ENCODE measurements around the gene CLHC1. TPM values are rescaled to one million over a fixed set of nuclear protein-coding genes. Genes with fewer than 3 reads are reported as not detected.

Gene CLHC1
- total RNA-seq, 1 experiment from 2014 or later, result 32.8 TPM

DNA sequence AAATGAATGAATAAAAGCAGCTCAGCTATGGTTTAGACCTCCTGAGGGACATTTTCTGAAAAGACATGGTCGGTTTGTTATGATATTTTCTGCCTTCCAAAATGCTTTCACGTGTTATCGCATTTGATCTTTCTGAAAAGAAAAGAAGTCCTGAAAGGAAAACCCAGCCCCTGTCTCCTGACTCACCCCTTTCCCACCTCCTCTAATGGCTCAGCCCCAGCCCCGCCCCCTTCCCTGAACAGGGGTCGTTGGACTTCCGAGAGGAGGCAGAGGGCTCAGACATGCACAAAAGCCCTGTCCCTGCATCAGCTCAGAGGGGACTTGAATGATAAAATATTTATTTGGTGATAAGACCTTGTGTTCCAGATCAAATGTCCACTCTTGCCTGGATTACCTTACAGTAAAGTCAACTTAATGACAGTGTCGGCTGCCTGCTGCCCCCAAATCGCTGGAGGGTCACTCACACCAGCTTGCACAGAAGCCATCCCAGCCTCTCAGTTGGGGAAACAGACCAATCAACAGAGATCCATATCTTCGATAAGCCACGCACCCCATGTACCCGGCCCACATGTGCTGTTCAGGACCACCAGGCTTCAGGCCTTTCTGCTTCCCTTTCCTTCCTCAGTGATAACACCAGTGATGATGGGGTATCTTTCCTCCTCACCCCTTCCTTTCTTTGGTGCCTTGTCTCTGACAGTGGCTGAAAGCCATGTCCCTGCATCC is 69.6 kb downstream of the CLHC1 start:
- no peak overlapping the region for H3K27ac Mint-ChIP-seq (ENCODE audit: low read depth, unreplicated experiment)
- CTCF ChIA-PET, result interaction anchor here (0.5 to 11.6 kb wide), 6 partner anchors 14 to 350 kb away, joined by 3 to 169 read pairs (median 4); no protein-coding TSS in a partner anchor
- no peaks in the 10 kb centered on the region for H3K27me3 Mint-ChIP-seq (ENCODE audit: insufficient read depth, unreplicated experiment)
- BruUV-seq (replicated peaks), result no TSS peak
- intact Hi-C loops (cut with micrococcal nuclease), result no loop called here
- no peak for TF ChIP-seq CTCF (IDR thresholded peaks at IDR 0.05; ENCODE audit: unreplicated experiment)
- POLR2A ChIA-PET, result interaction anchor here (0.6 to 9.0 kb wide), 5 partner anchors 8 to 263 kb away, joined by 3 to 104 read pairs (median 6); partner anchors contain the start of gene RTN4
- peaks cover 24% of the 10 kb centered on the region for H3K4me1 Mint-ChIP-seq (ENCODE audit: insufficient read depth, unreplicated experiment)
- no peak for DNase-seq (ENCODE audit: unreplicated experiment)
- H3K36me3 Mint-ChIP-seq (ENCODE audit: insufficient read depth, unreplicated experiment), result no peaks in the 10 kb centered on the region
- no peaks in the 10 kb centered on the region for H3K9me3 Mint-ChIP-seq (ENCODE audit: unreplicated experiment)
- H3K4me3 Mint-ChIP-seq (ENCODE audit: unreplicated experiment), result no peak overlapping the region

- Mint-ChIP-seq H3K4me3 (ENCODE audit: unreplicated experiment) (no peak overlapping the region), H3K4me1 (ENCODE audit: insufficient read depth, unreplicated experiment) (peaks cover 30% of the 10 kb centered on the region), H3K27me3 (ENCODE audit: insufficient read depth, unreplicated experiment) (no peaks in the 10 kb centered on the region), H3K9me3 (ENCODE audit: unreplicated experiment) (no peaks in the 10 kb centered on the region), H3K27ac (ENCODE audit: low read depth, unreplicated experiment) (no peak overlapping the region), H3K36me3 (ENCODE audit: insufficient read depth, unreplicated experiment) (no peaks in the 10 kb centered on the region)
- no peak for TF ChIP-seq CTCF (IDR thresholded peaks at IDR 0.05; ENCODE audit: unreplicated experiment)
- peak; percentile 54 for DNase-seq (ENCODE audit: unreplicated experiment)
- ChIA-PET CTCF (interaction anchor here (0.5 to 11.6 kb wide), 7 partner anchors 15 to 284 kb away, joined by 3 to 169 read pairs (median 3); no protein-coding TSS in a partner anchor), POLR2A (interaction anchor here (0.6 to 9.0 kb wide), 5 partner anchors 9 to 320 kb away, joined by 3 to 104 read pairs (median 3); partner anchors contain the start of gene RTN4)
- intact Hi-C loops (cut with micrococcal nuclease), result no loop called here
- BruUV-seq (replicated peaks), result no TSS peak
These were observed 70.5 kb downstream of the CLHC1 start for GRCh38 chr2:55161295-55162210.

GRCh38 chr2:55160422-55160821 is 71.7 kb downstream of the CLHC1 start:
- Mint-ChIP-seq H3K9me3 (ENCODE audit: unreplicated experiment) (no peaks in the 10 kb centered on the region), H3K27me3 (ENCODE audit: insufficient read depth, unreplicated experiment) (no peaks in the 10 kb centered on the region), H3K4me3 (ENCODE audit: unreplicated experiment) (no peak overlapping the region), H3K36me3 (ENCODE audit: insufficient read depth, unreplicated experiment) (no peaks in the 10 kb centered on the region), H3K27ac (ENCODE audit: low read depth, unreplicated experiment) (no peak overlapping the region), H3K4me1 (ENCODE audit: insufficient read depth, unreplicated experiment) (peaks cover 39% of the 10 kb centered on the region)
- BruUV-seq (replicated peaks), result no TSS peak
- CTCF ChIA-PET, result interaction anchor here (0.6 to 1.8 kb wide), 4 partner anchors 8 to 1198 kb away, joined by 3 to 10 read pairs (median 3); no protein-coding TSS in a partner anchor
- intact Hi-C loops (cut with micrococcal nuclease), result no loop called here
- POLR2A ChIA-PET, result interaction anchor here (1.0 to 1.2 kb wide), 2 partner anchors 110 to 145 kb away, joined by 3 to 5 read pairs; partner anchors contain the start of gene RTN4
- TF ChIP-seq CTCF (IDR thresholded peaks at IDR 0.05; ENCODE audit: unreplicated experiment), result no peak
- no peak for DNase-seq (ENCODE audit: unreplicated experiment)

Measured in MCF 10A (cell line).